ENCODE results near the gene SIRPG.

SIRPG gene

DNA sequence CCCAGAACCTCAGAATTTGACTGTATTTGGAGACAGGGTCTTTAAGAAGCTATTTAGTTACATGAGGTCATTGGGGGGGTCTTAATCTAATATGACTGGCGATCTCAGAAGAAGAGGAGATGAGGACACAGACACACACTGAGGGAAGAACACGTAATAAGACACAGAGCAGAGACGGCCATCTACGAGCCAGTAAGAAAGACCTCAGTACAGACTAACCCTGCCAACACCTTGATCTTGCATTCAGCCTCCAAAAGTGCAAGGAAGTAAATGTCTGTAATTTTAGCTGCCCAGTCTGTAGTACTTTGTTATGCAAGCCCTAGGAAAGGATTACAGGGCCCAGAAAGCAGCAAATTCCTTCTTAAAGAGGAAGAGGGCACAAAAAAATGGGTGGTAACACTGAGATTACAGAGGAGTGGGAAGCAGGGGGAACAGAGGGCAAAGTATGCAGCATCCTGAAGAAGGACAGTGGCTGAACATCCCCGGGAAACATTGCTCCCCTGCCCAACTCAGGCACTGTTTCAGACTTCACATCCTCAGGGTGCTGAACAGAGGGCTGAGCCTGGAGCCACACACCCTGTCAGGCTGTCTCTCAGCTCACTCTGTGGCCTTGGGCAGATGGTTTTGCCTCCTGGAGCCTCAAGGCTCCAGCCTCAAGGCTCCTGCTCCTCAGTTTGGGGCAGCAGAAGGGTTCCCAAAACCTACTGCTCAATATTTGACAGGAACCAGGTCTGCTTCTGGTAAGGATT lies 27.9 kb upstream of the SIRPG start:
- TF ChIP-seq, protein P1, sequence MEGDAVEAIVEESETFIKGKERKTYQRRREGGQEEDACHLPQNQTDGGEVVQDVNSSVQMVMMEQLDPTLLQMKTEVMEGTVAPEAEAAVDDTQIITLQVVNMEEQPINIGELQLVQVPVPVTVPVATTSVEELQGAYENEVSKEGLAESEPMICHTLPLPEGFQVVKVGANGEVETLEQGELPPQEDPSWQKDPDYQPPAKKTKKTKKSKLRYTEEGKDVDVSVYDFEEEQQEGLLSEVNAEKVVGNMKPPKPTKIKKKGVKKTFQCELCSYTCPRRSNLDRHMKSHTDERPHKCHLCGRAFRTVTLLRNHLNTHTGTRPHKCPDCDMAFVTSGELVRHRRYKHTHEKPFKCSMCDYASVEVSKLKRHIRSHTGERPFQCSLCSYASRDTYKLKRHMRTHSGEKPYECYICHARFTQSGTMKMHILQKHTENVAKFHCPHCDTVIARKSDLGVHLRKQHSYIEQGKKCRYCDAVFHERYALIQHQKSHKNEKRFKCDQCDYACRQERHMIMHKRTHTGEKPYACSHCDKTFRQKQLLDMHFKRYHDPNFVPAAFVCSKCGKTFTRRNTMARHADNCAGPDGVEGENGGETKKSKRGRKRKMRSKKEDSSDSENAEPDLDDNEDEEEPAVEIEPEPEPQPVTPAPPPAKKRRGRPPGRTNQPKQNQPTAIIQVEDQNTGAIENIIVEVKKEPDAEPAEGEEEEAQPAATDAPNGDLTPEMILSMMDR (IDR thresholded peaks at IDR 0.05; ENCODE audit: low read depth, low read length) = no peak
- DNase-seq (ENCODE audit: extremely low read depth, low read depth) = no peak

DNA sequence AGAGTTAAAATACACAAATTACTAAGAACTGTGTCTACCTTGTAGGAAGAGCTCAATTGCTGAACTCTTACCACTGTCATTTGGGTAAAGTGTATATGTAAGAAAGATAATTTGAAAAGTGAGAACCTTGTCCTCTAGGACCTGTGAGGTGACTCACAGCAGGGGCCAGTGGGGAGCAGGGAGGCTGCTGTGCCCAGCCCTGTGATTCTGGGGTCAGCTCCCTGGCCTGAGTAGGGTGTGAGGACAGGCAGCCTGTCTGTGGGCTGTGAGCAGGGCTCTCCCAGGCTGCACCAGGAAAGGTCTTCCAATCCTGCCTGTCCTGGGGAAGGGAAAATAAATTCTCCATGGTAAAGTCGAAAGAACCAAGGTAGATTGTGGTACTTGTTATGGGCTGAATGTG lies 27.3 kb upstream of the SIRPG start:
- TF ChIP-seq, protein P1 (IDR thresholded peaks at IDR 0.05; ENCODE audit: low read depth, low read length) = no peak
- no peak for DNase-seq (ENCODE audit: extremely low read depth, low read depth)

DNA sequence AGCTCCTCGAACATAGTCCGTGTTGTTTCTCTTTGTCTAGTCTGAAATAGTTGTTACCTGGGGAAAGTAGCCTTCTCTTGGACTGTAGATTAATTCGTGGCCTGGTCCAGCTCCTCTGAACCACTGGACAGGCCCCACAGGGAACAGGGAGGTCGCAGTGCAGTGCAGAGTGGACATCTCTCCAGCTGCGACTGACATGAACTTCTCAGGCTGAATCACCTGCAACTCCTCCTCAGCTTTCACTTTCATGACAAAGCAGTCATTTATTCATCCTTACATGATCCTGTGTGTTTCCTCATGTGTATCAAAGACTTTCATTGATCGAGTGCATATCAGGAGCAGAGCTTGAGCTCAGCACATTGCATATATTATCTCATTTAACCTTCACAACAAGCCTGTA lies 19.1 kb upstream of the SIRPG start:
- DNase-seq (ENCODE audit: extremely low read depth, low read depth) = no peak
- TF ChIP-seq, protein P1 (IDR thresholded peaks at IDR 0.05; ENCODE audit: low read depth, low read length) = no peak

DNA sequence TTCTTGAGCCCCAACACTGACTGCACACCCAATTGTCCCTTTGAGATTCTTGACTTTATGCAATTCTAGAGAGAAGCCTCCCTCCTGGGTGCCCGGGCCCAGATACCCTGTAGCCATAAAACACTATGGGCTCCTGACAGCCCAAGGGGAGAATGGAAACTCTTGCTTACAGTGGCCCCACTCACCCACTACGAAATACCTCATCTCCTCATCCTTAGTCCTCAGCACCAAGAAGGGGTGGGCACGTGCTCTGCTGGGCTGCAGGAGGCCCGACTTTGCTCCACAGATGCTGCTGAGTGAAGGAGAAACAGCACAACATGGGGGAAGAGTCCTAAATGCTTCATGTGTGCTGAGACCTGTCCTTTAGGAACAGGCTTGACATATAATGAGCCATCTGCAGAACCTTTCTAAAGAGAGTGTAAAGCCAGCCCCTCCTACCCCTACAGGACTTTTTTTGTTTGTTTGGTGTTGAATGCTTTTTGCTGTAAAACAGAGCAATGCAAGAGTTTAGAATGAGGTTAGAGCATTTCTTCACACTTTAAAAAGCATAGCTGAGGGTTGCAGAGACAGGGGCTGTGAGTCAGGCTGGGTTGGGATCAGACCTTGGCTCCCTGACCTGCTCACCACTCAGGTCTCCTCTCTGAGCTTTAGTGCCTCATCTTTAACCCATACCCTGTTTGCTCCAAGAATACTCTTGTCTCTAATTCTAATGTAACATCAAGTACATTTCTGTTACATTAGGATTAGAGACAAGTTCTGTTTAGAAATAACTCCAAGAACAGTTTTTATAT lies 17.6 kb upstream of the SIRPG start:
- TF ChIP-seq, protein P1 (IDR thresholded peaks at IDR 0.05; ENCODE audit: low read depth, low read length) = no peak
- DNase-seq (ENCODE audit: extremely low read depth, low read depth) = no peak

DNA sequence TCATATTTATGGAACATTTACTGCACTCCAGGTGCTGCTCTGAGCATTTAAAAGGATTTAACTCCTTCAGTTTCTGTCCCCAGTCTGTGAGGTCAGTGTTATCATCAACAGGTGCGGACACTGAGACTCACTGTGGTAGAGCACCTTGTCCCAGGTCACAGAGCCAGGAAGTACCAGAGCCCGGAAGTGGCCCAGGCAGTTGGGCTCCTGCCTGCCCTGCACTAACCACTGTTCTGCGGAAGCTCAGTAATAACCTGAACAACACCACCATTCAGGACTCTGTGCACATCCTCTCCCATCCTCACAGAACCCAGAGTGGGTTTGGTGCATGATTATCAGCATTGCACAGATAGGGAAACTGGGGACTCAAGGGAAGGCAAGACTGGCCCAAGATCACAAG lies 16.8 kb upstream of the SIRPG start:
- TF ChIP-seq, protein P1 (IDR thresholded peaks at IDR 0.05; ENCODE audit: low read depth, low read length) = no peak

DNA sequence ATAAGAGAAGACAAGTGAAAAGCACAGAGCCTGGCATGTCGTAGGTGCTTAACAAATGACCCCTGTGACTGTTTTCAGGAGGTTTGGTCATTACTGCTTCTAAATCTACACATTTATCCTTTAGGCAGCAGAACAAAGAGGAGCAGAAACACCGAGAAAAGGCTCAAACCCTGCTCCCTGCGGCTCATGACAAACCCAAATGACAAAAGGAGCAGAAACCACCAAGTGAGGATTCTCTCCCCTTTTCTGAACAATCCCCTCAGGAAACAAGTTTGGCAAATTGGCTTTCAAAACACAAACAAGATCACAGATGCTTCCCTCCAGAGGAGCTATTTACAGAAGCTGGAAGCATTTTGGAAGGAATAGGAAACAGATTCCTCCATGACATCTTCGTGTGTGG lies 15.8 kb upstream of the SIRPG start:
- DNase-seq (ENCODE audit: extremely low read depth, low read depth) = no peak

More for the DNA sequence above, 16.8 kb upstream of the SIRPG start:
- no peak for DNase-seq (ENCODE audit: extremely low read depth, low read depth)

More for the DNA sequence above, 15.8 kb upstream of the SIRPG start:
- TF ChIP-seq, protein P1 (IDR thresholded peaks at IDR 0.05; ENCODE audit: low read depth, low read length) = no peak

Measured in AG09319 (cell line).